ENCODE results near the gene AKNA. TPM values are rescaled to one million over a fixed set of nuclear protein-coding genes. Genes with fewer than 3 reads are reported as not detected.
A peak's percentile ranks its signal among the peaks of the same experiment; 100 is the strongest.

AKNA gene
- total RNA-seq, 4 donors from 2014 or later: 12.5 to 18.5 (median 17.3) TPM

GRCh38 chr9:114388357-114388682 lies 538 bp upstream of the AKNA start:
- Histone ChIP-seq H3K27ac (replicated peaks in 1 of 4) (peak overlapping the region; percentile 83 to 90 (median 86)), H3K9me3 (no peaks in the 10 kb centered on the region), H3K27me3 (no peaks in the 10 kb centered on the region), H3K4me3 (peak overlapping the region; percentile 62 to 67 (median 64)), H3K4me1 (peaks cover 58 to 86% (median 83%) of the 10 kb centered on the region in 4 donors), H3K36me3 (no peaks in the 10 kb centered on the region)
- no peak for DNase-seq (ENCODE audit: extremely low spot score)
- TF ChIP-seq EP300 (IDR thresholded peaks at IDR 0.05) (no peak), POLR2A (IDR thresholded peaks at IDR 0.05; ENCODE audit: low read depth) (no peak)
- 61% methylated on average over 9 of the region's 9 CpGs for WGBS
- intact Hi-C loops (cut with DNase I): loop anchor here (5.0 kb wide), 1 partner anchor 36 kb away; no protein-coding TSS in a partner anchor

- TF ChIP-seq POLR2A (IDR thresholded peaks at IDR 0.05; ENCODE audit: low read depth) (no peak), CTCF (IDR thresholded peaks at IDR 0.05) (no peak), POLR2AphosphoS5 (IDR thresholded peaks at IDR 0.05) (no peak), EP300 (IDR thresholded peaks at IDR 0.05) (no peak)
- no peak for DNase-seq (ENCODE audit: extremely low spot score)
- Histone ChIP-seq H3K4me3 (peak overlapping the region; percentile 62 to 67 (median 64)), H3K27ac (replicated peaks in 1 of 4) (peak overlapping the region; percentile 83 to 90 (median 86)), H3K36me3 (peaks cover 0 to under 1% (median 0%) of the 10 kb centered on the region in 4 donors), H3K27me3 (no peaks in the 10 kb centered on the region), H3K4me1 (peaks cover 58 to 89% (median 83%) of the 10 kb centered on the region in 4 donors), H3K9me3 (no peaks in the 10 kb centered on the region)
- WGBS: 18% methylated on average over 13 of the region's 18 CpGs
- intact Hi-C loops (cut with DNase I): loop anchor here (5.0 kb wide), 1 partner anchor 35 kb away; no protein-coding TSS in a partner anchor
Measured at GRCh38 chr9:114386886-114387679, 699 bp downstream of the AKNA start.

- Histone ChIP-seq H3K27me3 (no peaks in the 10 kb centered on the region), H3K36me3 (peaks cover 0 to 5% (median 0%) of the 10 kb centered on the region in 4 donors), H3K4me3 (peak overlapping the region; percentile 62 to 67 (median 64)), H3K9me3 (no peaks in the 10 kb centered on the region), H3K4me1 (peaks cover 57 to 91% (median 82%) of the 10 kb centered on the region in 4 donors), H3K27ac (replicated peaks in 1 of 4) (peak overlapping the region; percentile 83 to 90 (median 86))
- intact Hi-C loops (cut with DNase I): loop anchor here (5.0 kb wide), 1 partner anchor 34 kb away; no protein-coding TSS in a partner anchor
- WGBS: 55% methylated on average over 9 of the region's 10 CpGs
- no peak for DNase-seq (ENCODE audit: extremely low spot score)
- TF ChIP-seq POLR2A (IDR thresholded peaks at IDR 0.05; ENCODE audit: low read depth): no peak
- no peak for TF ChIP-seq EP300 (IDR thresholded peaks at IDR 0.05)
- TF ChIP-seq POLR2AphosphoS5 (IDR thresholded peaks at IDR 0.05): no peak
- TF ChIP-seq CTCF (IDR thresholded peaks at IDR 0.05): no peak
Measured at GRCh38 chr9:114386361-114386885, 1.4 kb downstream of the AKNA start.

GRCh38 chr9:114385397-114386181 lies 2.2 kb downstream of the AKNA start:
- Histone ChIP-seq H3K36me3 (peaks cover 0 to 12% (median 8%) of the 10 kb centered on the region in 4 donors), H3K4me1 (peaks cover 57 to 86% (median 84%) of the 10 kb centered on the region in 4 donors), H3K9me3 (no peaks in the 10 kb centered on the region), H3K27me3 (no peaks in the 10 kb centered on the region), H3K27ac (replicated peaks in 1 of 4) (peak overlapping the region; percentile 83 to 90 (median 86)), H3K4me3 (peak overlapping the region; percentile 62 to 67 (median 64))
- TF ChIP-seq POLR2AphosphoS5 (IDR thresholded peaks at IDR 0.05) (peak; percentile 70 to 86), EP300 (IDR thresholded peaks at IDR 0.05) (no peak)
- intact Hi-C loops (cut with DNase I): loop anchor here (5.0 kb wide), 1 partner anchor 33 kb away; no protein-coding TSS in a partner anchor
- DNase-seq (ENCODE audit: extremely low spot score): no peak
- 61% methylated on average over 4 of the region's 11 CpGs for WGBS

GRCh38 chr9:114384836-114385396 lies 2.9 kb downstream of the AKNA start:
- Histone ChIP-seq H3K36me3 (peaks cover 0 to 15% (median 15%) of the 10 kb centered on the region in 4 donors), H3K4me1 (peaks cover 52 to 83% (median 77%) of the 10 kb centered on the region in 4 donors), H3K9me3 (no peaks in the 10 kb centered on the region), H3K4me3 (peak overlapping the region in 1 of 4 donors; percentile 19), H3K27ac (replicated peaks in 1 of 4) (peak overlapping the region; percentile 83 to 90 (median 86)), H3K27me3 (no peaks in the 10 kb centered on the region)
- no peak for DNase-seq (ENCODE audit: extremely low spot score)
- TF ChIP-seq POLR2AphosphoS5 (IDR thresholded peaks at IDR 0.05): no peak
- TF ChIP-seq EP300 (IDR thresholded peaks at IDR 0.05): no peak
- TF ChIP-seq POLR2A (IDR thresholded peaks at IDR 0.05; ENCODE audit: low read depth): no peak
- no peak for TF ChIP-seq CTCF (IDR thresholded peaks at IDR 0.05)
- intact Hi-C loops (cut with DNase I): loop anchor here (5.0 kb wide), 1 partner anchor 33 kb away; no protein-coding TSS in a partner anchor
- 79% methylated on average over 7 of the region's 7 CpGs for WGBS
